Ishikawa (cell line): ENCODE data around the gene RFX2.
A peak's percentile ranks its signal among the peaks of the same experiment; 100 is the strongest.

Source experiments
- CEBPB ChIP-seq: IDR thresholded peaks from 2 replicates; pipeline ENCODE4 v1.6.1; 2012
- CREB1 ChIP-seq: IDR thresholded peaks from 2 replicates; pipeline ENCODE4 v1.6.1; 2012; ENCODE audit warnings: low read depth
- EGR1 ChIP-seq: IDR thresholded peaks from 2 replicates; pipeline ENCODE4 v1.6.1; 2012
- EP300 ChIP-seq: IDR thresholded peaks from 2 replicates; pipeline ENCODE4 v1.6.1; 2012; ENCODE audit warnings: borderline replicate concordance
- FOXM1 ChIP-seq: IDR thresholded peaks from 2 replicates; pipeline ENCODE4 v1.6.1; 2012; ENCODE audit warnings: low read depth, borderline replicate concordance
- NFIC ChIP-seq: IDR thresholded peaks from 2 replicates; pipeline ENCODE4 v1.6.1; 2012
- RAD21 ChIP-seq: IDR thresholded peaks from 2 replicates; pipeline ENCODE4 v1.6.1; 2012; ENCODE audit warnings: low read depth
- TAF1 ChIP-seq: IDR thresholded peaks from 2 replicates; pipeline ENCODE4 v1.6.1; 2012; ENCODE audit warnings: low read depth, mild to moderate bottlenecking
- TCF12 ChIP-seq: IDR thresholded peaks from 2 replicates; pipeline ENCODE4 v1.6.1; 2012; ENCODE audit warnings: low read depth
- TEAD4 ChIP-seq: IDR thresholded peaks from 2 replicates; pipeline ENCODE4 v1.6.1; 2012
- YY1 ChIP-seq: IDR thresholded peaks from 2 replicates; pipeline ENCODE4 v1.6.1; 2012; ENCODE audit warnings: low read depth
- ZBTB7A ChIP-seq: IDR thresholded peaks from 2 replicates; pipeline ENCODE4 v1.6.1; 2012; ENCODE audit warnings: low read depth
- TF ChIP-seq, protein P1 (sequence below): IDR thresholded peaks from 2 replicates; pipeline ENCODE4 v1.6.1; 2012
- TF ChIP-seq, protein P2 (sequence below): IDR thresholded peaks from 2 replicates; pipeline ENCODE4 v1.6.1; 2012
- TF ChIP-seq, protein P3 (sequence below): IDR thresholded peaks from 2 replicates; pipeline ENCODE4 v1.6.1; 2012; ENCODE audit warnings: low read depth, mild to moderate bottlenecking

The RFX2 gene

DNA sequence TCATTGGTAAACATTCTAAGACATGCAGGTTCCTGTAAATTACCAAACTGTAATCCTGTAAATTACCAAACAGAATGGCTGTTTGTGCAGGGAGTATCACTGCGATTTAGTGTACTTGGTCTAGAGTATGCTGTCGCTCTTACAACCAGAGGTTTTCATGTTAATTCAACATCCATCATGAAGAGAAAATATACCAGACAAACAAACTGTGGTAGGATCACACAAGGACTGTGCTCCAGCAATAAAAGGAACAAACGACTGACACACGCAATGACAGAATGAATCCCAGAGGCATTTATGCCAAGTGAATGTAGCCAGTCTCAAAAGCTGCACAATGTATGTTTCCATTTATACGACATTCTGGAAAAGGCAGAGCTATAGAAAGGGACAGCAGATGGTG is 31.2 kb downstream of the RFX2 start:
- TF ChIP-seq CEBPB, result no peak
- TF ChIP-seq ZBTB7A, result no peak
- TF ChIP-seq, protein P1, sequence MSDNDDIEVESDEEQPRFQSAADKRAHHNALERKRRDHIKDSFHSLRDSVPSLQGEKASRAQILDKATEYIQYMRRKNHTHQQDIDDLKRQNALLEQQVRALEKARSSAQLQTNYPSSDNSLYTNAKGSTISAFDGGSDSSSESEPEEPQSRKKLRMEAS, result no peak
- no peak for TF ChIP-seq YY1
- TF ChIP-seq EP300, result no peak
- no peak for TF ChIP-seq FOXM1
- TF ChIP-seq, protein P2, sequence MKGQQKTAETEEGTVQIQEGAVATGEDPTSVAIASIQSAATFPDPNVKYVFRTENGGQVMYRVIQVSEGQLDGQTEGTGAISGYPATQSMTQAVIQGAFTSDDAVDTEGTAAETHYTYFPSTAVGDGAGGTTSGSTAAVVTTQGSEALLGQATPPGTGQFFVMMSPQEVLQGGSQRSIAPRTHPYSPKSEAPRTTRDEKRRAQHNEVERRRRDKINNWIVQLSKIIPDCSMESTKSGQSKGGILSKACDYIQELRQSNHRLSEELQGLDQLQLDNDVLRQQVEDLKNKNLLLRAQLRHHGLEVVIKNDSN, result no peak
- TF ChIP-seq RAD21, result no peak
- no peak for TF ChIP-seq EGR1

DNA sequence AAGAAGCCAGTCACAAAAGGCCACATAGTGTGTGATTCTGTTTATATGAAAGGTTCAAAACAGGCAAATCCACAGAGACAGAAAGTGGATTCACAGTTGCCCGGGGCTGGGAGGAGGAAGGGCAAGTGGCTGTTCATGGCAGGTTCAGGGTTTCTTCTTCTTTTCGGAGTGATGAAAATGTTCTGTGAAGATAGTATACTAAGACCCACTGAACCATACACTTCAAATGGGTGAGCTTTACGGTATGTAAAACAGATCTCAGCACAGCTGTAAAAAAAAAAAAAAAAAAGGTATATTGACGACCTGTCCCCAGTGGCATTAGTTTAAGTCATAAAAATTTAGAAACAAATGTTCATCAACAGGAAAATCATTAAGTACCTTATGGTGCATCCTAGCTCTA is 32.2 kb downstream of the RFX2 start:
- TF ChIP-seq CREB1 (no peak), TEAD4 (no peak), ZBTB7A (no peak), RAD21 (no peak), EP300 (no peak), CEBPB (no peak), TAF1 (no peak), EGR1 (no peak)
- TF ChIP-seq, protein P1, result no peak

DNA sequence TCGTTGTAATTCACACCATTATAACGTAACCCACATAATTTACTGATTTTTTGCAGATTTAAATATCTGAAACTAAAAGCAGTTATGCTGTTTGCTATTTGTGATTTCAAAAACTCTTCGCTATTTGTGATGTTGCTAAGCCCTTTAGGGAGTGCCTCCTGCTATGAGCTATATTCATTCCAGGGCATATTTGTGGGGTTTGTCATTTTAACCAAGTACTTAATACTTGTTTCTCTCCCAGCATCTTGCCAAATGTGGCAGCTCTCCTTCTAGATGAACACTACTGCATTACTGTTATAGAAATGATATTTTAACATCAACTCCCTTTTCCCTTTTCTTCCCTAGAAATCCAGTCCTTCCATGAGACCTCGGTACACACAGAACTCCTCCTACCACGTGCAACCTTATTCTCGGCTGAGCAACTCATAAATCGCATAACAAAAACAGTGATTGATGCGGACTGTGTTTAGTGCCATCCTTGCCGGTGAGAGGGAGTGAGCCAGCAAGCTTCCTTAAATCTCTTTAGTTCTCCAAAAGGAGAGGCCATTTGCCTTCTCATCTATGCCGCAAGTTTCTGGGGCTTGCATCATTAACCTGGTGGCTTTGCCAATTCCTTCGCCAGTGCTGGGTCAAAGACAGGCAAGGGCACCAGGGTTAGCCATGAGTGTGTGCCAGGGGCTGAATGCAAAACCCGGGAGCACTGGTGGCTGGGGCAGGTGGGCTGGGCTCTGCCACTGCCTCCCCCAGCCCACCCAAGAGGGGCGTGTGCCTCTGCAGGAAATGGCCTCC is 33.4 kb downstream of the RFX2 start:
- TF ChIP-seq EGR1, result no peak
- no peak for TF ChIP-seq YY1
- TF ChIP-seq CREB1, result no peak
- no peak for TF ChIP-seq NFIC
- TF ChIP-seq, protein P3, sequence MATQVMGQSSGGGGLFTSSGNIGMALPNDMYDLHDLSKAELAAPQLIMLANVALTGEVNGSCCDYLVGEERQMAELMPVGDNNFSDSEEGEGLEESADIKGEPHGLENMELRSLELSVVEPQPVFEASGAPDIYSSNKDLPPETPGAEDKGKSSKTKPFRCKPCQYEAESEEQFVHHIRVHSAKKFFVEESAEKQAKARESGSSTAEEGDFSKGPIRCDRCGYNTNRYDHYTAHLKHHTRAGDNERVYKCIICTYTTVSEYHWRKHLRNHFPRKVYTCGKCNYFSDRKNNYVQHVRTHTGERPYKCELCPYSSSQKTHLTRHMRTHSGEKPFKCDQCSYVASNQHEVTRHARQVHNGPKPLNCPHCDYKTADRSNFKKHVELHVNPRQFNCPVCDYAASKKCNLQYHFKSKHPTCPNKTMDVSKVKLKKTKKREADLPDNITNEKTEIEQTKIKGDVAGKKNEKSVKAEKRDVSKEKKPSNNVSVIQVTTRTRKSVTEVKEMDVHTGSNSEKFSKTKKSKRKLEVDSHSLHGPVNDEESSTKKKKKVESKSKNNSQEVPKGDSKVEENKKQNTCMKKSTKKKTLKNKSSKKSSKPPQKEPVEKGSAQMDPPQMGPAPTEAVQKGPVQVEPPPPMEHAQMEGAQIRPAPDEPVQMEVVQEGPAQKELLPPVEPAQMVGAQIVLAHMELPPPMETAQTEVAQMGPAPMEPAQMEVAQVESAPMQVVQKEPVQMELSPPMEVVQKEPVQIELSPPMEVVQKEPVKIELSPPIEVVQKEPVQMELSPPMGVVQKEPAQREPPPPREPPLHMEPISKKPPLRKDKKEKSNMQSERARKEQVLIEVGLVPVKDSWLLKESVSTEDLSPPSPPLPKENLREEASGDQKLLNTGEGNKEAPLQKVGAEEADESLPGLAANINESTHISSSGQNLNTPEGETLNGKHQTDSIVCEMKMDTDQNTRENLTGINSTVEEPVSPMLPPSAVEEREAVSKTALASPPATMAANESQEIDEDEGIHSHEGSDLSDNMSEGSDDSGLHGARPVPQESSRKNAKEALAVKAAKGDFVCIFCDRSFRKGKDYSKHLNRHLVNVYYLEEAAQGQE, result no peak
- no peak for TF ChIP-seq TCF12

DNA sequence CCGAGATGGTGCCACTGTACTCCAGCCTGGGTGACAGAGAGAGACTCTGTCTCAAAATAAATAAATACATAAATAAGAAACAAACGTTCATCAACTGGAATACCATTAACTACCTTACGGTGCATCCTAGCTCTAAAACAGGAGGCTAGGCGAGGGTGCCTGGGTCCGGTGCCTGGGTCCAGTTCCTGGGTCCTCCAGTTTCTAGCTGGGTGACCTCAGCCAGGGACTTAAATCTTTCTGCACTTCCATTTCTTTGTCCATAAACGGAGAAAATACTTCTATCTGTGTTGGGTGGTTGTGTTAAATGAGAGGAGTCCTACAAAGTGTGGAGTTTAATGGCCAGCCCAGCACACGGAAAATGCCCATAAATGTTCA is 34.0 kb downstream of the RFX2 start:
- no peak for TF ChIP-seq NFIC
- no peak for TF ChIP-seq ZBTB7A
- no peak for TF ChIP-seq EGR1
- no peak for TF ChIP-seq RAD21
- no peak for TF ChIP-seq CREB1
- TF ChIP-seq, protein P2, result no peak
- TF ChIP-seq, protein P3, result no peak
- no peak for TF ChIP-seq TCF12
- TF ChIP-seq, protein P1, result no peak
- TF ChIP-seq YY1, result no peak

DNA sequence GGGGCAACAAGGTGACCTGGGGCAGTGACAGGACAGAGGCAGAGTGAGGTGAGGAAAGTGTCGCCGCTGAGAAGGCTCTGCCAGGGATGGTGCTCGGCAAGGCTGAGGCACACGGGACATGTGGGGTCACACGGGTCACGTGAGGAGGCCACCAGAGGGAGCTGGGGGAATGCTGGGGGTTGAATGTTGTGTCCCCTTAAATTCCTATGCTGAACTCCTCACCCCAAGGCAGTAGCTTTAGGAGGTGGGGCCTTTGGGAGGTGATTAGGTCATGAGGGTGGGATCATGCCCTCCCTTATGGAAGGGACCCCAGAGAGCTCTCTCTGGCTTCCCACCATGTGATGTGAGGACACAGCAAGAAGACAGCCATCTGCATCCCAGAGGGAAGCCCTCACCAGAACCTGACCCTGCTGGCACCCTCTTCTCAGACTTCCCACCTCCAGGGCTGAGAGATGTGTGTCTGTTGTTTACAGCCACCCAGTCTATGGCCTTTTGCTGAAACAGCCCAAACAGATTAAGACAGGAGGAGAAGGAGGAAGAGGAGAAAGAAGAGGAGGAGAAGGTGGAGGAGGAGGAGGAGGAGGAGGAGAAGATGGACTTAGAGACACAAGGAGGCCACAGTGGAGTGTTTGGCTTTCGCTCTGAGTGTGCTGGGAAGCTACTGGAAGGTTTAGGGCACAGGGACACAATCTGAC is 35.4 kb downstream of the RFX2 start:
- no peak for TF ChIP-seq TAF1
- TF ChIP-seq, protein P2, result 0 out of 2 replicates have a peak, but pooled peaks have one; percentile 28
